HG03095 (cell line): ENCODE results near the gene SLC25A47.
"Not testable (repeated sequence)": the region's sequence is repeated elsewhere in the genome, so short reads cannot be mapped to it uniquely, and the experiment has no call there.

ENCODE experiments used
- ATAC-seq: cut with Tn5 transposase; IDR thresholded peaks from one replicate; pipeline ENCODE4 v1.9.1; 2021; ENCODE audit warnings: moderate library complexity; ENCODE audit not compliant: unreplicated experiment

Gene SLC25A47

GRCh38 chr14:100289916-100290606 lies 33.1 kb upstream of the SLC25A47 start:
- no peak for ATAC-seq

DNA sequence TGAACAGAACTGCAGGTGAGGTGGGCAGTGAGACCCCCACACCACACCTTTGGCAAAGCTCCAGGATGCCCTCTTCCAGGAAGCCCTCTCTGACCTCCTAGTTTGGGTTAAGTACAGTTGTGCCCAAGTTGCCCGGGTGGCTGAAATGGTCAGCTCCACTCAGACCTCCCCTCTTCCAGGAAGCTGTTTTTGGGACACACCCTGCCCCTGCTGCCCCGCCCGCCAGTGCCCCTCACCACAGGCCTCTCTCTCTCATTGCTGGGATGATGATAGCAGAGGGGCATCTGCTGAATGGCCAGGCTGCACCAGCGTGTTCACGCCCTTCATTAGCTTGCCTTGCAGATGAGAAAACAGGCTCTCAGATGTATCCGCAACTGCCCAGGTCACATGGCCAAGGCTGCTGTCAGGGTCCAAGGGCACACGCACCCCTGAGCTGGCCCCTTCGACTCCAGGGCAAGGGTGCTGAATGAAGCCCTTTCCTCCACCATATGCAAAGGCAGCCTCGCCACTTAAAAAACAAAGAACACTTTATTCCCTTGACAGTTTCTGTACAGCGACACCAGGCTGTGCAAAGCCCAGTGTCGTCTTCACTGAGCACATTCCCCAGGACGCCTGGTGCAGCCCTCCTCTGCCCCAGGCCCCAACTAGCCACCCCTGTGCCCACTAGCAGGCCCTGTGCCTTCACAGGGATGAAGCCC lies 32.4 kb upstream of the SLC25A47 start:
- no peak for ATAC-seq

- ATAC-seq: no peak
Measured at GRCh38 chr14:100291305-100292075, 31.6 kb upstream of the SLC25A47 start.

DNA sequence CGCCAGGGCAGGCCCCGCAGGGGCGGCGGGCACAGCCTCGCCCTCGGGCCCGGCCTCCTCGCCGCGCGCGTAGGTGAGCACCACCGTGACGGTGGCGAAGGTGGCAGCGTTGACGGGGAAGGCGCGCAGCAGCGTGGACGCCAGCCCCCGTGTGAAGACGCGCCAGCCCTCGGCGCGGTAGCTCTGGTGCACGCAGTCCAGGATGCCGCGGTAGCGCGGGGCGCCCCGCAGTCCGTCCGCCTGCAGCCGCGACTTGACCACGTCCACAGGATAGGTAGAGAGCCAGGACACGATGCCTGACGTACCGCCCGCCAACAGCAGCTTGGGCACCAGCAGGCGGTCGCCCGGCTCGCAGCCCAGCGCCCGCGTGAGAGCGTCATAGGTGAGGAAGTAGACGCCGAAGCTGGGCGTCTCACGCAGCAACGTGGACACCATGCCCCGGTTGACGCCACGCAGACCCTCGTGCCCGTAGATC lies 30.8 kb upstream of the SLC25A47 start:
- no peak for ATAC-seq

GRCh38 chr14:100292776-100293461 lies 30.2 kb upstream of the SLC25A47 start:
- no peak for ATAC-seq

DNA sequence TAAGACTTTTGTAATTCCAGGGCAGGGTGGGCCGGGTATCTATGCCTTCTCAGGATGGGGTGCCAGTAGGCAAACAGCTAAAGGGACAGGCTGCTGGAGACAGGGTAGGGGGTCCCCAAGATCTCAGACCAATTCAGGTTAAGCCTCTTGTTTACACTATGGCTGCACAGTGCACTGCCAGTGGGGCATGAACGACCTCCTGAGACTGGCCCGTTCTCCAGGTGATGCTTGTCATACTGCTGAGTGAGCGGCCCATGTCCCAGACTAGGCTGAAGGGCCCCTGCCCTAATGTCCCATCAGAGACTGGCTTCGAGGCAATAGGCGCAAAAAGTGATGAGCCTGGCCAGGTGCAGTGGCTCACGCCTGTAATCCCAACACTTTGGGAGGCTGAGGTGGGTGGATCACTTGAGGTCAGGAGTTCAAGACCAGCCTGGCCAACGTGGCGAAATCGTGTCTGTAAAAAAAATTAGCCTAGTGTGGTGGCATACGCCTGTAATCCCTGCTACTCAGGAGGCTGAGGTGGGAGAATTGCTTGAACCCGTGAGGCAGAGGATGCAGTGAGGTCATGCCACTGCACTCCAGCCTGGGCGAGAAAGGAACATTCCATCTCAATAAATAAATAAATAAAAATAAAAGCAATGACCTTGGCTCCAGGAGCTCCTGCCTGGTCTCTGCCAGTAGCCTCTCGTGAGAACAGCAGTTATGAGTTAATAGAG lies 29.5 kb upstream of the SLC25A47 start:
- no peak for ATAC-seq

DNA sequence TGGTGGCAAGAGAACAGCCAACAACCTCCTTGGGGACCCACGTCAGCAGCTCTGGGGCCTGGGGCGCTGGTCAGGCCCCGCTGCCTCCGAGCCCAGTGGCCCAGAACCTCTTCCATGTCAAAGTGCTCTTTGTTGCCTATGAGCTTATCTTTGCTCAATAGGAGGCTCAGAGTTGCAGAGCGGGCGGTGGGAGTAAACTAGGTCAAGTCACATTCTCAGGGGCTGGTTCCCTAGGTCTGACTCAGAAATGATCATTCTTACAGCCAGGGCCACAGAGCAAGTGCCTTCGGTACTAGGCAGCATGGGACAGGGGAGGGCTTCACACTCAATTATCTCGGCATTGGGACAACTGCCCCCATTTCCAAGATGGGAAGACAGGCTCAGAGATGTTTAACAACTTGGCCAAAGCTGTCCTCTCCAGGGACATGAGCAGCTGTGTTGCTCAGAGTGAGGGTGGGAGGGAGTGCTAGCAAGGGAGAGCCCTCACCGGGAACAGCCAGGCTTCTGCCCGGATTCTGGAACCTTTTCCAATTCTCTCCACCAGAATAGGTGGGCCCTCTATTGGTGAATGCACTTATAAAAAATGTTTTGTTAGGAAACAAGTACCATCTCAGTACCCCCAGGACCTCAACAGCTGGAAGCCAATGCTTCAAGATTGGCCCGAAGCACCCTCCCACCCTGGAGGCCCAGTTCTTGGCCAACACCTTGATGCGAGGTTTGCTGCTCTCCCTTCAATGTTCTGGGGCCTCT lies 28.8 kb upstream of the SLC25A47 start:
- ATAC-seq: no peak

GRCh38 chr14:100294963-100295330 lies 28.2 kb upstream of the SLC25A47 start:
- ATAC-seq: no peak

DNA sequence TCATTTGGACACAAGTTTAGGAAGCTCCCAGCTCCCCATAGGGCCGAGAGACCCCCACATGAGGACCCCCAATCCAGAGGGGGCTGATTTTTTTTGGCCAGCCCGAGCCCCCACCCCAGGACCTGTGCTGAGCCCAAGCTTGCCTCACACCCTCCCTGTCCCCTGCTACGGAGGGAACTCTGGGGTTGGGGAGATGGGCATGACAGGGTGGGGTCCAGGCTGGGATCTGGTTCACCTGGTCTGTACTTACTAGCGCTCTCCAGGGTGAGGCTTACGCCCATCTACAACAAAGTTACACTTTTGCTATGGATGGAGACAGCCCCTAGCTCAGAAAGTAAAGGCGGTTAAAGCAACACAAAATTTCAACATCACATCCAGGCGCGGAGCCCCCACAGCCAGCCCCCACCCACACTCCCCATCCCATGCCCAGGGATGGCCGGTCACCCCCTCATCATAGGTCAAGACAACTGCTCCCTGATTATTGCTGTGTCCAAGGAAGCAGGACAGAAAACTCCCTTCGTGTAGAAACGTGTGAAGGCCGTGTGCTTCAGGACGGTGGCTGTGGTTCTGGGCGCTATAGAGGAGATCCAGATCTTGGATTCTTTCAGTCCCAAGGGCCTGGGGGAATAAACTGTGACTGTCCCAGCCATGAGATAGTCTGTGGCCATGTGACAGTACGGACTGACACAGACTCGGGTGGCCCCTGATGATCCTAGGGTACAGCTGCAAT lies 27.6 kb upstream of the SLC25A47 start:
- ATAC-seq: no peak

DNA sequence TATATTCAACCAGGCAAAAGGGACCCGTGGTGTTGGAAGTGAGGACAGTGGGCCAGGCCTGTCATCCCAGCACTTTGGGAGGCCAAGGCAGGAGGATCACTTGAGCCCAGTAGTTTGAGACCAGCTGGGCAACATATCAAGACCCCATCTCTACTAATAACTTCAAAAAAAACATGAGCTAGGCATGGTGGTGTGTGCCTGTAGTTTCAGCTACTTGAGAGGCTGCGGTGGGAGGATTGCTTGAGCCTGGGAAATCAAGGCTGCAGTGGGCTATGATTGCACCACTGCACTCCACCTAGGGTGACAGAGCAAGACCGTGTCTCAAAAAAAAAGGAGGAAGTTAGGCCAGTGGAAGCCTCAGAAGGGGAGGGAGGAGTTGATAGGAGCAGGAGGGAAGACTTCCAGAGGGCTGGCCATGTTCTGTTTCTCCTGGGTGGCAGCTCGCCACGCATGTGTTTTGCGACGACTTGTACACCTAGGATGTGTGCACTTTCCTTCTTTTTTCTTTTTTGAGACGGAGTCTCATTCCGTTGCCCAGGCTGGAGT lies 27.0 kb upstream of the SLC25A47 start:
- no peak for ATAC-seq

- not testable (repeated sequence) for ATAC-seq
Measured at GRCh38 chr14:100296729-100297128, 26.4 kb upstream of the SLC25A47 start.

GRCh38 chr14:100297320-100298300 lies 25.5 kb upstream of the SLC25A47 start:
- ATAC-seq: peak; percentile 89

- ATAC-seq: no peak
Measured at GRCh38 chr14:100298551-100299237, 24.4 kb upstream of the SLC25A47 start.

DNA sequence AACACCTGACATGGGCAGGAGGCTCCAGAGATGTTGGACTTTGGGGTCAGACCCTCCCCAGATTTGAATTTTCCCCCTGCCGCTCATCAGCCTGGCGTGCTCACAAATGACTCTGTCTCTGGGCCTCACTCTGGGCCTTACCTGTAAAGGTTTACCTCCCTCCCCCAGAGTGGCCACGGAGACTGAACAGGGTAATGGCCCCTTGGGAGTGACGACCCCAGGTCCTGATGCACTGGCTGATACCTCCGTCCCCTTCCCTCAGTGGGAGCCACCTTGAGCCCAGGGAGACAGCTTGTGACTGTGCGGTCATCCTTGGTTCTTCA lies 23.9 kb upstream of the SLC25A47 start:
- no peak for ATAC-seq

GRCh38 chr14:100302616-100303015 lies 20.5 kb upstream of the SLC25A47 start:
- ATAC-seq: no peak

- no peak for ATAC-seq
Measured at GRCh38 chr14:100303179-100303578, 20.0 kb upstream of the SLC25A47 start.

DNA sequence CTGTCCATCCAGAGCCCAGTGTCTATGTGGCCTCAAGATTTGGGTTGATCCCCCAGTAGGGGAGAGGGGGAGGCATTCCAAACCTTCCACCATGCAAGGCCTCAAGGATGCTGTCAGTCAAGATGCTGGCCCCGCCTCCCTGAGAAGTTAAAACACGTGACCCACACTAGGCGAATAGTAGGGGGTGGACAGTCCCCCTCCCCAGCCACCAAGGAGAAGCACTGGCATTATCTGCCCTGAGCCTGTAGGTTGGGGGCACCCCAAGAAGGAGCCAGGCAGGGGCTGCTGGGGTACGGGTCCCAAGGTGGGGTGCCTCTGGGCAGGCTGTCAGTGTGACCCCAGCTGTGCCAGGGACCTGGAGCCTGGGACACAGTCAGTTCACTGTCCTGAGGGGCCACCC lies 19.2 kb upstream of the SLC25A47 start:
- ATAC-seq: no peak
